HepG2 (cell line): ENCODE data around the gene SNRNP200. TPM values are rescaled to one million over a fixed set of nuclear protein-coding genes. Genes with fewer than 3 reads are reported as not detected.

Experiments used
- BCL6 ChIP-seq: IDR thresholded peaks from 2 replicates; pipeline ENCODE4 v1.6.1; 2016; ENCODE audit warnings: missing genetic modification reagents, missing compliant biosample characterization
- BRF2 ChIP-seq: sonication (generic); formaldehyde crosslinking; IDR thresholded peaks from 2 replicates; pipeline ENCODE4 v1.8.1; 2022; ENCODE audit warnings: mild to moderate bottlenecking, missing genetic modification reagents
- GATAD1 ChIP-seq: IDR thresholded peaks from 2 replicates; pipeline ENCODE4 v1.6.1; 2016; ENCODE audit warnings: missing genetic modification reagents, missing compliant biosample characterization
- HDAC1 ChIP-seq: sonication (generic); formaldehyde crosslinking; IDR thresholded peaks from 2 replicates; pipeline ENCODE4 v1.5.1; 2020; ENCODE audit warnings: mild to moderate bottlenecking, missing genetic modification reagents
- MAF1 ChIP-seq: sonication (generic); formaldehyde crosslinking; IDR thresholded peaks from 2 replicates; pipeline ENCODE4 v1.5.0; 2020; ENCODE audit warnings: missing genetic modification reagents, borderline replicate concordance
- MZF1 ChIP-seq: sonication (generic); formaldehyde crosslinking; IDR thresholded peaks from 2 replicates; pipeline ENCODE4 v1.8.1; 2023; ENCODE audit warnings: mild to moderate bottlenecking, missing genetic modification reagents, borderline replicate concordance
- PAXIP1 ChIP-seq: sonication (generic); formaldehyde crosslinking; conservative IDR thresholded peaks from 2 replicates; pipeline ENCODE4 v1.4.0; 2020; ENCODE audit warnings: mild to moderate bottlenecking, missing genetic modification reagents, moderate library complexity
- TAF1 ChIP-seq: sonication (generic); formaldehyde crosslinking; IDR thresholded peaks from 2 replicates; pipeline ENCODE4 v1.4.0; 2020; ENCODE audit warnings: missing genetic modification reagents
- ZEB1 ChIP-seq: IDR thresholded peaks from 2 replicates; pipeline ENCODE4 v1.6.1; 2012; ENCODE audit warnings: mild to moderate bottlenecking, low read depth, inconsistent platforms; ENCODE audit not compliant: insufficient replicate concordance
- ZFP62 ChIP-seq: sonication (generic); formaldehyde crosslinking; IDR thresholded peaks from 2 replicates; pipeline ENCODE4 v1.4.0; 2020; ENCODE audit warnings: missing genetic modification reagents
- ZNF33A ChIP-seq: sonication (generic); formaldehyde crosslinking; IDR thresholded peaks from 2 replicates; pipeline ENCODE4 v1.5.1; 2020; ENCODE audit warnings: missing genetic modification reagents, mild to moderate bottlenecking, moderate library complexity, borderline replicate concordance
- ZNF572 ChIP-seq: sonication (generic); formaldehyde crosslinking; IDR thresholded peaks from 2 replicates; pipeline ENCODE4 v1.5.1; 2020; ENCODE audit warnings: mild to moderate bottlenecking, missing genetic modification reagents
- ZNF580 ChIP-seq: IDR thresholded peaks from 2 replicates; pipeline ENCODE4 v1.6.1; 2016; ENCODE audit warnings: low read depth, borderline replicate concordance
- ZNF772 ChIP-seq: sonication (generic); formaldehyde crosslinking; IDR thresholded peaks from 2 replicates; pipeline ENCODE4 v1.5.0; 2020; ENCODE audit warnings: mild to moderate bottlenecking, missing genetic modification reagents
- polyA plus RNA-seq, 8 experiments: library from polyadenylated mRNA; depleted of rRNA in 3 of 8; stranded (reverse) in 7 of 8; unstranded in 1 of 8; fragments of >200 nt; fragmentation: Illumina TruSeq in 4 of 8; extraction: Trizol in 4 of 8; gene quantifications; 2 replicates each; pipeline versions ENCODE4 v1.2.1 to v1.2.3, GENCODE V29; 2011 to 2016; ENCODE audit warnings: low read depth in 4 of 8, missing spikeins in 1 of 8, mixed read lengths in 1 of 8; ENCODE audit not compliant: insufficient read depth in 1 of 8
- total RNA-seq, 5 experiments: library from RNA; depleted of rRNA; stranded (reverse); fragments of >200 nt; fragmentation: Illumina TruSeq; extraction: Trizol; gene quantifications; 2 replicates each; pipeline ENCODE4 v1.2.3, GENCODE V29; 2016; ENCODE audit warnings: low read depth in 1 of 5
- TF ChIP-seq, protein P1 (sequence below): sonication (generic); formaldehyde crosslinking; IDR thresholded peaks from 2 replicates; pipeline ENCODE4 v1.4.0; 2020; ENCODE audit warnings: mild to moderate bottlenecking, missing genetic modification reagents

The SNRNP200 gene
- total and polyA plus RNA-seq, 2 of the 13 experiments (the other 11 are each of a cell fraction or from before 2014, with no cell fraction given): 99.0 to 232 TPM

DNA sequence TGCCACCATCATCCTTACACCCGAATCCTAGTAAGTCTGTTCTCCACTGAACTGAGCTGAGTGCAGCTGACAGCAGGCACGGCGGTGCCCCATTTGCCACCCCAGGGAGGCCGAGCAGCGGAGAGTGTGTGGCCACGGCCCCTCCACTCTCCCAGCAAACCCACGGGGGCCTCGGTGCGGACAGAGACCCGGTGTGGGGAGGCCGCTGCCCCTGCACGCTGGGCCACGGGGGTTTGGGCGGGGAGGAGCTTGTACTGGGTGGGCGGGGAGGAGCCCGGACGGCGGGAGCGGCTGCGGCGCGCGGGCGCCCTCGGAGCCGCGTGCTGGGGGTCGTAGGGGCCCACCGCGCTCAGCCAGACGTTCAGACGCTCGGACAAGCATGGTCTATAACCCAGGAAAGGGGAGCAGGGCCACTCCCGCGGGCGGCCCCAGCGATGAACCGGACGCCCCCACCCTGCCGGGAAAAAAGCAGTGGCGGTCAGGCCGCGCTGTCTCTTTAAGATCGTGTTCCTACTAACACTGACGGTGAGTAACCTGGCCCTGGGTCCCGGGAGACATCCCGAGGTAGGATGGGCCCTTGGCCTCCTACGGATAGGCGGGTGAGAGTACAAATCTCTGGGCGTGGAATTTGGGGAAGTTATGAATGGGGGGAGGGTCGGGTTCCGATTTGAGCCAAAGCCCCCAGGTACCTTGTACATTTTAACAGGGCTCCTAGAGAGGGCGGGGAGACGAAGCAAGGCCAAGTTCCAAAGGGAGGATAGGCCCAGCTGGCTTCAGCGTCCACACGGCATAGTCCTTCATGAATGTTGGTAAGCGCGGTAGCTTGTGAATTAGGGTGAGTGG lies 19.9 kb upstream of the SNRNP200 start, which contains the start of gene ITPRIPL1 (continued):
- TF ChIP-seq PAXIP1 (CRISPR knock-in tag): peak; percentile 31; the same call in 1 of the 2 replicates
- no peak; the same call in 1 of the 2 replicates for TF ChIP-seq ZNF572
- no peak; the same call in 1 of the 2 replicates for TF ChIP-seq HDAC1 (CRISPR knock-in tag)
- TF ChIP-seq TAF1 (CRISPR knock-in tag): peak; percentile 44; the same call in 1 of the 2 replicates
- no peak for TF ChIP-seq ZNF580
- TF ChIP-seq GATAD1: no peak
- TF ChIP-seq, protein P1, sequence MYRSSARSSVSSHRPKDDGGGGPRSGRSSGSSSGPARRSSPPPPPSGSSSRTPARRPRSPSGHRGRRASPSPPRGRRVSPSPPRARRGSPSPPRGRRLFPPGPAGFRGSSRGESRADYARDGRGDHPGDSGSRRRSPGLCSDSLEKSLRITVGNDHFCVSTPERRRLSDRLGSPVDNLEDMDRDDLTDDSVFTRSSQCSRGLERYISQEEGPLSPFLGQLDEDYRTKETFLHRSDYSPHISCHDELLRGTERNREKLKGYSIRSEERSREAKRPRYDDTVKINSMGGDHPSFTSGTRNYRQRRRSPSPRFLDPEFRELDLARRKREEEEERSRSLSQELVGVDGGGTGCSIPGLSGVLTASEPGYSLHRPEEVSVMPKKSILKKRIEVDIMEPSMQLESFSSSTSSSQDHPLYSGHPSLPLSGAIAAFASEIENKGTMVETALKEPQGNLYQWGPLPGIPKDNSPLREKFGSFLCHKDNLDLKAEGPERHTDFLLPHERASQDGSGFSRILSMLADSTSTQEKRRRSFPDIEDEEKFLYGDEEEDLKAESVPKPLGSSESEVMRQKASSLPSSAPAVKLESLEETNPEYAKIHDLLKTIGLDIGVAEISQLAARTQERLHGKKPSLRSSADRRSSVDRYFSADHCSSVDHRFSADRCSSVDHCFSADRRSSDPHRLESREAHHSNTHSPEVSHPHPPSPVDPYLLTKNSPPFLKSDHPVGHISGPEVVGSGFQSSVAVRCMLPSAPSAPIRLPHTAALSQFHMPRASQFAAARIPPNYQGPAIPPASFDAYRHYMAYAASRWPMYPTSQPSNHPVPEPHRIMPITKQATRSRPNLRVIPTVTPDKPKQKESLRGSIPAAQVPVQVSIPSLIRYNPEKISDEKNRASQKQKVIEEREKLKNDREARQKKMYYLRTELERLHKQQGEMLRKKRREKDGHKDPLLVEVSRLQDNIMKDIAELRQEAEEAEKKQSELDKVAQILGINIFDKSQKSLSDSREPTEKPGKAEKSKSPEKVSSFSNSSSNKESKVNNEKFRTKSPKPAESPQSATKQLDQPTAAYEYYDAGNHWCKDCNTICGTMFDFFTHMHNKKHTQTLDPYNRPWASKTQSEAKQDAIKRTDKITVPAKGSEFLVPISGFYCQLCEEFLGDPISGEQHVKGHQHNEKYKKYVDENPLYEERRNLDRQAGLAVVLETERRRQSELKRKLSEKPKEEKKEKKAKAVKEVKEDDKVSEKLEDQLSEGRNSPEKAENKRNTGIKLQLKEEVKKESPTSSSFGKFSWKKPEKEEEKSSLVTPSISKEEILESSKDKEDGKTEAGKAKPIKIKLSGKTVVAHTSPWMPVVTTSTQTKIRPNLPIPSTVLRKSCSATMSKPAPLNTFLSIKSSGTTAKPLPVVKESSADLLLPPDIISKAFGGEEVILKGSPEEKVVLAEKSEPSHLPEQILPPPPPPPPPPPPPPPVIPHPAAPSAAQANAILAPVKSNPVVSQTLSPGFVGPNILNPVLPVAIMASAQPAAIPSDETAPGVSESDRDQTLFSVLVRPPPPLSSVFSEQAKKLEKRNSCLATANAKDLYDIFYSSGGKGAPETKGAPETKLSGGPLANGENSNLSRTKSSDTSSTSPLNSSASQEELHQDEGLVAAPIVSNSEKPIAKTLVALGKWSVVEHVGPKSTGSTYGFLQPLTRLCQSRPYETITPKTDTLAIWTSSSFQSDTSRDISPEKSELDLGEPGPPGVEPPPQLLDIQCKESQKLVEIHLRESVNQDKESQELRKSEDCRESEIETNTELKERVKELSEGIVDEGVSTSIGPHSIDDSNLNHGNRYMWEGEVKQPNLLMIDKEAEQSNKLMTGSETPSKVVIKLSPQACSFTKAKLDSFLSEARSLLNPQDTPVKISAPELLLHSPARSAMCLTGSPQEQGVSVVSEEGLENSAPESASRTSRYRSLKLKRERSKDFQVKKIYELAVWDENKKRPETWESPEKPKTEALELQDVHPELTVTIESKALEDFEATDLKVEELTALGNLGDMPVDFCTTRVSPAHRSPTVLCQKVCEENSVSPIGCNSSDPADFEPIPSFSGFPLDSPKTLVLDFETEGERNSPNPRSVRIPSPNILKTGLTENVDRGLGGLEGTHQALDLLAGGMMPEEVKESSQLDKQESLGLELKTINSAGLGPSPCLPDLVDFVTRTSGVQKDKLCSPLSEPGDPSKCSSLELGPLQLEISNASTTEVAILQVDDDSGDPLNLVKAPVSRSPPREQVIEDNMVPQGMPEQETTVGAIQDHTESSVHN (CRISPR knock-in tag): no peak; the same call in 1 of the 2 replicates
- TF ChIP-seq BRF2 (CRISPR knock-in tag): no peak
- no peak for TF ChIP-seq ZNF33A (CRISPR knock-in tag)
- no peak for TF ChIP-seq MZF1 (CRISPR knock-in tag)
- TF ChIP-seq ZNF772 (CRISPR knock-in tag): peak; percentile 60; the same call in 1 of the 2 replicates
- TF ChIP-seq MAF1 (CRISPR knock-in tag): peak; percentile 71; the same call in 1 of the 2 replicates
- TF ChIP-seq ZEB1: no peak
- no peak for TF ChIP-seq ZFP62 (CRISPR knock-in tag)
- 0 out of 2 replicates have a peak, but pooled peaks have one; percentile 6 for TF ChIP-seq BCL6
